ENCODE results near the gene REG4.
A peak's percentile ranks its signal among the peaks of the same experiment; 100 is the strongest.
"Not testable (repeated sequence)": the region's sequence is repeated elsewhere in the genome, so short reads cannot be mapped to it uniquely, and the experiment has no call there.

The REG4 gene

DNA sequence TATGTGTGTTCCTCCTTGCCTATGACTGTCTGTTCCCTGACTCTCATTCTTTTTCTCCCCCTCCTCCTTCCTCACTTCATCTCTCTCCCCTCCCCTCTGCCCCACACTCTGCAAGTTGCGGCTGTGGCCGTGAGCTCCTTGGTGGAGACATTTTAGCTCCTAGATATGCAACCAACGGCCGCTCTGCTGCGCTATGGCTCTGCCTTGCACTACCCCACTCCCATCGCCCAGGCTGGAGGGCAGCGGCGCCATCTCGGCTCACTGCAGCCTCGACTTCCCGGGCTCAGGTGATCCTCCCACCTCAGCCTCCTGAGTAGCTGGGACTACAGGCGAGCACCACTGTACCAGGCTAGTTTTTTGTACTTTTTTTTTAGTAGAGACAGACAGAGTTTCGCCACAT is 5.5 kb downstream of the REG4 start:
- DNase-seq = no peak

DNA sequence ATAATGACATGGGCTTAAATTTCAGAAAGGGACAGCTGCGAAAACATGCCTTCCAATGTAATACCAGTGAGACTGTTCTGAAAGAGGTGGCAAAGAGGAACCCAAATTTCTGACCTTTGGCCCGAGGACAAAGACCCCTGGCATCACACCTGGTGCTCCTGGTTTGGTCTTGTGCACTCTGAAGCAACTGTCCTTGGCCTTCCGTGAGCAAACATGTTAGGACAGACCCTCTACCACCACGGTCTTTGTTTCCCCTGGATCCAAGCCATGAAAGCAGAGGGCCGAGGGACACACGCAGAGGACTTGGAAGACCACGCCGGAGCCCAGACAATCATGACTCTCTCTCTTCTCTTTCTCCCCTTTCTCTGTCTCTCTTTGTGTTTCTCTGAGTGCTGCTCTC is 6.0 kb downstream of the REG4 start:
- DNase-seq = no peak

DNA sequence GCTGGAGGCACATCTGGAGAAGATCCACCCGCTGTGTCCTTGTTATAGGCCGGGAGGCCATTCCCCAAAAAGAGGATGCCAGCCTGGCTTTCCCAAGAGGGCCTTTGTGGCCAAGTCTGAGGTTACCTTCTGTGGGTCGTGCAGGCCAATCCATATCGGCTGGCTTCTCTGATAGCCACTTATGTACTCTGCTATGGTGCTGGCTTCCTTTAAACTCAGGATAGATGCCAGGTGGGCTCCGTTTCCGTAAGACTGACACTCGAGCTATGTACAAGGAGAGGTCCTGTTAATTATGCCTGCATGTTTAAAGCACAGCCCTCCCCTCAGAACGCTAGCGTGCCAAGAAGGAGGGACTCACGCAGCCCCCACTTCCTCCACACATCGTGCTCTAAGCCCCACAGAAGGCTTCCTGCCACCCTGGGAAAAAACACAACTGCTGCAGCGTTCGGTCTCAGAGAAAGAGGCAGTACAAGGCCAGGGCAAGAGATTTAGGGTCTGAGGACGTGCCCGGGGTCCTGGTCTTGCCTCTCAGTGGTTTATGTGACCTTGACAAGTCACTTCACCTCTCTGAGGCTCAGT is 11.6 kb downstream of the REG4 start:
- no peak for DNase-seq

DNA sequence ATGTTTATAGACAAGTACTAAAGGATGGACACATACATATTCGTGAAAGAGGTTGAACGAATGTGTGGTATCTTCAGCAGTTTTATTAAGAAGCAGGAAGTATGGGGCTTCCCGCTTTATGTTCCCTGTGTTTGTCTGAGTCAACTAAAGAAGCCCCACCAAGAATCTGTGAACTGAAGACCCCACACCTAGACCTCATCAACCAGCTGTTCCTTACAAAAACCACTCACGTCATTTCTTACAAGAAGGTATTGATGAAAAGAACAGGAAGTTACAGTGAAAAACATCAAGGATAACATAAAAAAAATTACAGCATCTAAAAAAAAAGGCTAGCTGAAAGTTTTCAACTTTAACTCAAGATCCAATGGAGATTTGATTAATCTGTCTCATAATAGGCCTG is 12.3 kb downstream of the REG4 start:
- no peak for DNase-seq

DNA sequence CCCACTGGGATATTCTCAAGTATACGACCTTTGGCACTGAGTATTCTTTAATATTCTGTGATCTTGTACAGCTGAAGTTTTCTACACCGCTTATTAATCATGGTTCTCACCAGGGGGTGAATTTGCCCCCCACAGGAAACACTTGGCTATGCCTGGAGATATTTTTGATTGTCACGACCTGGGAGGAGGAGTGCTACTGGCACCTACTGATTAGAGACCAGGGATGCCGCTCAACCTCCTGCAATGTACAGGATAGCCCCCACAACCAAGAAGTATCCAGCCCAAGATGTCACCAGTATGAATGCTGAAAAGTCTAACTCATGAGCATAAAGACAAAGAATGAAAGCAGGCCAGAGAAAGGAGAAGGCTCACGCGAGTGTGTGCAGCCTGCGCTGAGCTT is 13.7 kb downstream of the REG4 start:
- DNase-seq = no peak

DNA sequence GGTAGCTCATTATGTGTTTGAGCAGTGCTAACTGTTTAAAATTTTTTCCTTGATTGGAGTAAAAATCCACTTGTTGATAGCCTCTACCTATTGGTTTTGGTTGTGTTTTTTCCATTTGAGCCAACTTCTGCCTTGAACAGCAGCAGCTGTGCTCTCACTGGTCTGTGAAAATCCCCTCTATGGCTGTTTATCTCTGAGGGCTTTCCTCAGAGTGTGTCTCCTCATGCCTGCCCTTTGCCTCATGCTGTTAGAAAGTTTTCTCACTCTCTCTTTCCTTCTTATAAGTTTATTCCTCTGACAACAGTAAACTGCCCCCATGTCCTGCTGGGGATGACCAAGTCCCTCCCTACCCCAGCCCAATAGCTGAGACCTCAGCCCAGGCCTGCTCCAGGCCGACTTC is 14.1 kb downstream of the REG4 start:
- DNase-seq = no peak

DNA sequence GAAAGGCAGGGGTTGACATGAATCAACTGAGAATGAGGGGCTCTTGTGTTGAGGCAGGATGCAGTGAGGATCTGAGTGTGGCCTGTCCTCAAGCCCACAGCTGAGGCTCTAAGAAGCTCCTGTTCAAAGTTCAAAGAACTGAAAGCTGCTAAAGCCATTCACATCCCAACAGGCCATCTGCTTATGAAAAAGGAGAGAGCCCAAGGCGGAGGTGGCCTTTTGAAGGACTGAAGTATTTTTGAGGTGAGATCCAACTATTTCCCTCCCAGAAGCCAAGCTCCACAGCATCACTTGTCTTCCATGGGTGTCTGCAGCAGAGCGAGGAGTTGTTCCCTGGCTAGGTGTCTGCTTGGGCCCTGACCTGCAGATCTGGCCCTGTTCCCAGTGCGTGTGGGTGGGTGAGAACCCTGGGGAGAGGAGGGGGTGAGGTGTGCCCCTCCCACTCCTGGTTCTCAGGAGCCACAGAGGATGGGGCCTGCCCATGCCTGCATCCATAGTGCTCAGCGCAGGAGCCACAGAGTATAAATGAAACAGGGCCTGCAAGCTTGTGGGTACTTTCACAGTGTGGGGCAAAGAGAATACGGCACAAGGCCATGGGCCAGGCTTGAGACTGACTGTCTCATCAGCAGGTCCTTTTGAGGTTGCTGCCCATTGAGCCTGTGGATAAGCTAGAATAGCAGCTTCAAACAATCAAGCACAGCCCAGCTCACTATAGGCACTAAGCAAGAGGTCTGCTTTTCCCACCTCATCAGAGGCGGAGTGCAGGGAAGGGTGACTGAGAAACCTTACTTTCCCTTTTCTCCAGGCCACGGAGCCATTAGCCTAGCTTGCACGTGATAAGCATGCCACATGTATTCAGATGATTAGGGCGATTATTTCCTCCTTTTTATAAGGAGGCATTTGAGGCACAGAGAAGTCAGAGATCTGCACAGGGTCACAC is 15.7 kb downstream of the REG4 start:
- DNase-seq = no peak

DNA sequence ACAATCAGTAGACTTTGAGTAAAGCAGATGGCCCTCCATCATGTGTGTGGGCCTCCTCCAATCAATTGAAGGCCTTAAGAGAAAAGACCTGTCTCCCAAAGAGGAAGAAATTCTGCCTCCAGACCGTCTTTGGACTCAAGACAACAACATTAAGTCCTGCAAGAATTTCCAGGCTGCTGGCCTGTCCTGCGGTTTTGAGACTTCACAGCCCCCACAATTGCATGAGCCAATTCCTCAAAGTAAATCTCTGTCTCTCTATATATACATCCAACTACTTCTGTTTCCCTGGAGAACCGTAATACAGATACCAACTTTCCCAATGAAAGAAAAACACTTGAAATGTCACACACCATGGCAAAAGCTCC is 16.4 kb downstream of the REG4 start:
- DNase-seq = no peak

- DNase-seq = no peak
These were observed 16.9 kb downstream of the REG4 start for GRCh38 chr1:119794230-119794875.

DNA sequence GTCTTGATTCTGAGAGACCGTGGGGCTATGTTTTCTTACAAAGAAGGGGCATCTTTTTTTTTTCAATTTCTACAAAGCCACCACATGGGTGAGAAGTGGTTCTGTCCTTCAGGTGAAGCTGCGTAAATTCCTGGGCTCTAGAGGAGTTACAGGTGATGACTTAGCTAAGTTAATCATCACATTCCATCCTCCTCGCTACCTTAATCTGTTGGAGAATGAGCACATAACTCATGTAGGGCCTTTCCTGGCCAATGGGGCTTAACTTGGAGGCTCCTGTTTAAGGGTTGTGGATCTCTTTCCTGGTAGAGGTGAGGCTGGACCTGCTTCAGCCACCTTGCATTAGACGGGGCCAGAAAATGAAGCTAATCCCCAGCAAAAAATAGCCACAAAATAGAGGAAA is 19.9 kb downstream of the REG4 start:
- no peak for DNase-seq

DNA sequence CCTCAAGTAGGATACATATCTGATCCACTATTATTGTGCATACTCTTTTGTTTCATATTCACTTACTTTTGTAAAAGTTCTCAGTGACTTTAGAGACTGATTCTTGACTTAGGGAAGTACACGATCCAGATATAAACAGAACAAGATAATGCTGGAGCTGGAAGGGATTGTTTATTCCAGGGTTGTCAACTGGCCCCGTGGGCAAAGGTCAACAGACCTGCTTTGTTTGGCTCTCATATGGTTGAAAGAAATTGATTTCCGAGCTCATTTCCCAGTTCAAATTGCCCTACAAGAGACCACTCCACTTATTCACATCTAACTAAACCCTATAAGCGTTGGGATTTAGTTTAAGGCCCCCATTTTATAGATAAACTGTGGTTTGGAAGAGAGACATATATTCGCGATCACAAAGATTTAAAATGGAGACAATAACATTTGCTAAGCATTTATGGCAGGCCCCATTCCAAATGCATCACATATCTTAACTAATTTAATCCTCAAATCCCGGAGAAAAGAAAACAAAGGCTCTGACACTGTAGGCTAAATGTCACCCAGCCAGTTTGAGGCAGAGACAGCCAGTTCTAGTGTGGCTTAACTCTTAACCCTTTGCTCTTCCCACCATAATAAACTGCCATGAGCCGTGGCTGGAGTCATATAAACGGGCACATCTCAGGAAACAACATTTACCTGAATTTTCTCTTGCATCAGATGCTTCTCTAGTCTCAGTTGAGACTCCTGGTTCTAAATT is 20.6 kb downstream of the REG4 start:
- no peak for DNase-seq

GRCh38 chr1:119787776-119788175 is 23.5 kb downstream of the REG4 start:
- no peak for DNase-seq

- peak; percentile 5 for DNase-seq
These were observed 24.7 kb downstream of the REG4 start for GRCh38 chr1:119786473-119787050.

GRCh38 chr1:119786046-119786445 is 25.2 kb downstream of the REG4 start:
- DNase-seq = not testable (repeated sequence)

DNA sequence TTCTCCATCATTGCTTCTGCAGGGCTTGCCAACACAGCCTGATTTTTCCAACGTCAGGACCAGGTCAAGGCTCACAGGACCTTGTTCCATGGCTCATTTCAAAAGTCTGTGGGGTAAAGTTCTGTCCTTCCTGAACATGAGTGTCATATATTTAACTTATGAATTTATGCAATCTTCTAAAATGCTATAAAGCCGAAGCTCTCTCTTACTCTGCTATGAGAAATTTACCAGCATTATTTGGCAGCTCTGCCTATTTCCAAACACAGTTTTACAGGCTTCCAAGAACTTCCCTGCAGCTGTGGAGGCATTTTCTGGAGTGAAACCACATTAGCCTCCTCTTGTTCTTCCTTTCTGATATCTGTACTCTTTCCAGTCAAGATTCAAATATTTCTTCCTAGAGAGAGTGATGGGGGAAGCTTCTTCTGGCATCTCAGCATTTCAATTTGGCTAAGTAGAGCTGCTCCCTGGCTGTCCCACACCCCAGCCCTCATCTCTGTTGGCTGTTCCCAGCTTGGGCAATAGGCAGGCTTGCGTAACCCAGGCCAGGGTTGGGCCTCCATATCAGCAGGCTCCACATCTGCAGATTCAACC is 27.0 kb downstream of the REG4 start:
- no peak for DNase-seq

DNA sequence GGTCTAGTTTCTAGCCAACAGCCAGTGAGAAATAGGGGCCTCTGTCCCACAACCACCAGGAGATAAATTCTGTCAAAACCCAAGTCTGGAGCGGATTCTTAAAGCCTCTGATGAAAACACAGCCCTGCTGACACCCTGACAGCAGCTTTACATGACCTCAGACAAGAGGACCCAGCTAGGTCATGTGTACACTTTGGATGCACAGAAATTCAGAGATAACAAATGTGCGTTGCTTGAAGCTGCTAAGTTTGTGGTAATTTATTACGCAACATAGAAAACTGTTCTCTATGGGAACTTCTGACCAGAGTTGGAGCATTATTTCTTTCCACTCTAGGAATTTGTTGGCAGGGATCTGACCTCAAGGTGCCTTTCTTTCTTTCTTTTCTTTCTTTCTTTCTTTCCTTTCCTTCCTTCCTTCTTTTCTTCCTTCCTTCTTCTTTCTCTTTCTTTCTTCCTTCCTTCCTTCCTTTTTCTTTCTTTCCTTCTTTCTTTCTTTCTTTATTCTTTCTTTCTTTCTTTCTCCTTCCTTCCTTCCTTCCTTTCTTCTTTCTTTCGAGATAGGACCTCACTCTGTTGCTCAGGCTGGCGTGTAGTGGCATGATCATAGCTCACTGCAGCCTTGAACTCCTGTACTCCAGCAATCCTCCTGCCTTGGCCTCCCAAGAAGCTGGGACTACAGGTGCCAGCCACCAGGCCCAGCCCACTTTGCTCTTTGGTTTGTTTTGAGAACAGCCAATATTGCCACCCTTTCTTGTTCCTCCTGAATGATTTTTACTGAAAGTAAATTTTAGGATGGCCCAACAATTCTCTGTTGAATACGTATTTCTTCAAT is 27.7 kb downstream of the REG4 start:
- no peak for DNase-seq

DNA sequence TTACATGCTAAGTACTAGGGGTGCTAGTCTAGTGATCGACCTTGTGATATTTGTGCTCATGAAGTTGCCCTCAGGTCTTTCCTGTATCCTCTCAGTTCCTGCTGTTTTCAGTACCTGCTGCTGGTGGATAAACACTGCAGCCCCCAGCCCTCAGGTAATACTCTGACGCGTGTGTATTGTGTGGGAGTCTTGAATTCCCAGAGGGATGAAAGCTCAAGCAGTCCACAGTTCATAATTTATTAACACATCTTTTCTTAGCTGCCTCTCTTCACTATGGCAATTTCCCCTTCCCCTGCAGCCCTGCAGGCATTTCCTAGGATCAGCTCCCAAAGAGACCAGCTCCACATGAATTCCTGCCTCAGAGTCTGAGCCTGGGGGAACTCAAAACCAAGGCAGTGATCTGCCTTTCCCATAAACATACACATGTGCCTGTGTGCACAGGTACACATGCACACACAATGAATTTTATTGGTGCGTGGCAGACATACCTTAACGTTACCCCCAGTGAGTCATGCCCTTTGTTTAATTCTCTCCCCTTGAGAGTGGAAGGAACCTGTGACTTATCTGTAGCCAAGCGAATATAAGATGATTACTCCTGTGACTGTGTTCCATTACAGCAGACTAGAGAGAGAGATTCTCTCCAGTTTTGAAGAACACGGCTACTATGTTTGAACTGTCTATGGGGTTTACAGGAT is 28.5 kb downstream of the REG4 start:
- no peak for DNase-seq

DNA sequence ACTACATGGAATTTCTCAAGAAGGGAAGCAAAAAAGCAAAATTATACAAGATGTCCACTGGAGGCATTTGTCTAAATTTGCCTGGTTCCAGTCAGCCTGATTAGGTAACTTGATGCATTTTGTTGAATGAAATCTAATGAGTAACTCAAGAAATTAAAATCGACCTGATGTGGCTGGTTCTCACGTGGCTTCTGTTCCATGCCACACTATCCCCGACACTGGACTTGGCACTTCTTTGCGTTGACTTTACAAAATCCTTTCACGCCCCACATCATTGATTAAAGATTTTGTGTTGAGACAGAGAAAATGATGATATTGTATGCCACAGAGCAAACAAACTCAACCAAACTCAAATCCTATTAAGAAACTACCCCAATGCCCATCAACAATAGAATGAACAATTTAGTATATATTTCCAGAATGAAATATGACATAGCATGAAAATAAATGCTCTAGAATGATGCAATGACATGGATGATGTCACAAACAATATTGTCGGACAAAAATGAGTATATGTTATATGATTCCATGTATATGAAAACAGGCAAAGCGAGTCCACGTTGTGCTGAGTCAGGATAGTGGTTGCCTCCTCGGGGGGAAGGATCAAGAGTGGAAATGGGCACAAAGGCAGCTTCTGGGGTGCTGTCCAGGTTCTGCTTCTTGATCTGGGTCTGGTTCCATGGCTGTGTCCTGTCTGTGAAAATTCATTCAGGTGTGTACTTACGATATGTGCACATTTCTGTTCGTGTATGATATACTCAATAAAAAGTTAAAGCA is 29.6 kb downstream of the REG4 start:
- no peak for DNase-seq

DNA sequence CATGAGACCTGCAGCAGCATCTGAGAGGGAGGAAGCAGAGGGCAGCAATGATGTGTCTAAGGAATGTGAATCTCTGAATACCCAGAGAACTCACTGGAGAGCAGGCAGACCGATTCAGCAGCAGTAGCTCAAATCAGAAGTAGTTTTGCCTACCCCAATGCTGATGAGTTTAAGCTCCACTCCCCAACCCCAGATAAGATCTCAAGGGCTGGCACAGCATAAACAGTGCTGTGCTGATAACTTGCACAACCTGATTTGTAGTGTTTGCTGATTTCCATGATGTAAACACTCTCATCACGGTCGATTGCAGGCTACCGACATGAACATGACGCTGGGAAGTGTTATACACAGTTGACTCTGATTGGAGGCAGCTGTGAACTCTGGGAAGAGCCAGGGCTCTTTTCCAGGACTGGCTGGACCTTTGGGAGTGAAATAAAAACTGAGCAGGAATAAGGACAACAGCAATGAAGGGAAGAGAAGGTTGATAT is 31.3 kb downstream of the REG4 start:
- DNase-seq = no peak
